GM06990 (cell line): ENCODE data around the gene SHROOM2.
"Not testable (repeated sequence)": the region's sequence is repeated elsewhere in the genome, so short reads cannot be mapped to it uniquely, and the experiment has no call there.

Experiments used
- DNase-seq: peaks from one replicate; pipeline ENCODE4 v3.0.0-alpha.2; 2011; ENCODE audit not compliant: insufficient read length; ENCODE audit errors: extremely low read depth
- H3K27me3 ChIP-seq: replicated peaks from 2 replicates; pipeline ENCODE4 v1.6.0; 2011; ENCODE audit warnings: low read length; ENCODE audit not compliant: control insufficient read depth, insufficient read depth
- H3K36me3 ChIP-seq: 2 replicates; pipeline ENCODE4 v1.5.1; 2011; ENCODE audit warnings: low read length; ENCODE audit not compliant: control insufficient read depth, insufficient read depth
- H3K4me3 ChIP-seq: replicated peaks from 2 replicates; pipeline ENCODE4 v1.5.1; 2011; ENCODE audit warnings: low read depth, mild to moderate bottlenecking, control low read depth, low read length
- CTCF ChIP-seq: IDR thresholded peaks from 2 replicates; pipeline ENCODE4 v1.5.1; 2011; ENCODE audit warnings: low read length, control low read depth, mild to moderate bottlenecking, inconsistent platforms; ENCODE audit not compliant: insufficient read depth, poor library complexity, severe bottlenecking

The SHROOM2 gene

GRCh38 chrX:9758021-9758638, 28.1 kb upstream of the SHROOM2 start:
- Histone ChIP-seq H3K27me3 (no peaks in the 10 kb centered on the region), H3K4me3 (no peak overlapping the region), H3K36me3 (no peaks in the 10 kb centered on the region)
- TF ChIP-seq CTCF: no peak
- DNase-seq: no peak

GRCh38 chrX:9759337-9759736, 26.9 kb upstream of the SHROOM2 start:
- Histone ChIP-seq H3K36me3 (no peaks in the 10 kb centered on the region), H3K27me3 (no peaks in the 10 kb centered on the region), H3K4me3 (no peak overlapping the region)
- no peak for DNase-seq
- TF ChIP-seq CTCF: no peak

GRCh38 chrX:9765072-9765736, 21.0 kb upstream of the SHROOM2 start:
- Histone ChIP-seq H3K4me3 (no peak overlapping the region), H3K27me3 (no peaks in the 10 kb centered on the region; the same call in 1 of the 2 replicates), H3K36me3 (no peaks in the 10 kb centered on the region)
- no peak for DNase-seq
- TF ChIP-seq CTCF: no peak

GRCh38 chrX:9765737-9766097, 20.5 kb upstream of the SHROOM2 start, which contains the start of gene GPR143:
Gene GPR143, minus strand, starts transcription at chrX:9765847. Its CDS starts 30 bp downstream, at chrX:9765817.
- DNase-seq: no peak
- no peak for TF ChIP-seq CTCF
- Histone ChIP-seq H3K36me3 (no peaks in the 10 kb centered on the region), H3K27me3 (no peaks in the 10 kb centered on the region; the same call in 1 of the 2 replicates), H3K4me3 (no peak within 1 kb of the TSS)

GRCh38 chrX:9767375-9767774, 18.9 kb upstream of the SHROOM2 start:
- Histone ChIP-seq H3K4me3 (no peak overlapping the region), H3K36me3 (no peaks in the 10 kb centered on the region), H3K27me3 (no peaks in the 10 kb centered on the region; the same call in 1 of the 2 replicates)
- DNase-seq: no peak
- TF ChIP-seq CTCF: no peak

GRCh38 chrX:9768321-9768839, 17.8 kb upstream of the SHROOM2 start:
- H3K27me3 ChIP-seq, H3K4me3 ChIP-seq, H3K36me3 ChIP-seq, DNase-seq: not testable (repeated sequence)
